ENCODE data around the gene TCF7. TPM values are rescaled to one million over a fixed set of nuclear protein-coding genes. Genes with fewer than 3 reads are reported as not detected.

Gene TCF7
- total RNA-seq, 1 experiment from 2014 or later = 16.8 TPM

DNA sequence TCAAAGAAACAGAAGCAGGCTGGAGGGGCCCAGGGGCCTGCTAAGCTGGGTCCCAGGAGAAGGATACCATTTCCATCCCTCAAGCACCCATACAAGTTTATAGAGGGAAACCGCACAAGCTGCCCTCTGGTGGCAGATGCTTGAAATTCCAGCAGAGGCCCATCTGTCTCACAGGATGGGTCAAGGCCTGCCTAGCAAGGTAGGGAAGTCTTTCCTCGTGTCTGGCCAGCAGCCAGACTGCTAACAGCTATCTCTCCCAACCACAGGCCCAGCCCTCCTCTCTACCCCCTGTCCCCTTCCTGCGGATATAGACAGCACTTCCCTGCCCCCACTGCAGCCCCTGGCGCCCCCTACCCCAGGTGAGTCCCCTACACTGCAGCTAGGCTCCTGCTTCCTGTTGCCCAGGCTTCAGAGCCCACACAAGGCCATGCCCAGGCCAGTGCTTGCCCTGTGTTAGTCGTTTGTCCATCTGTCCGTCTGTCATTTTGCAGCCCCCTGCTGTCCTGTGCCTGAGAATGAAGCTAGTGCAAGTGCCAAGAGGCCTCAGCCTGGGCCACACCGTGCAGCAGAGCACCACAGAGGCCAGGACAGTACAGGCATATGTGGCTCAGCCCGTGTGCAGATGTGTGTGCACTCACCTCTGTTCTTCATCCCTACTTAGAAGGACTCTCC is 26.2 kb downstream of the TCF7 start:
- DNase-seq = peak; percentile 78
- H3K4me1 Mint-ChIP-seq (ENCODE audit: low read depth, unreplicated experiment) = peaks cover 16% of the 10 kb centered on the region
- TF ChIP-seq, protein P1, sequence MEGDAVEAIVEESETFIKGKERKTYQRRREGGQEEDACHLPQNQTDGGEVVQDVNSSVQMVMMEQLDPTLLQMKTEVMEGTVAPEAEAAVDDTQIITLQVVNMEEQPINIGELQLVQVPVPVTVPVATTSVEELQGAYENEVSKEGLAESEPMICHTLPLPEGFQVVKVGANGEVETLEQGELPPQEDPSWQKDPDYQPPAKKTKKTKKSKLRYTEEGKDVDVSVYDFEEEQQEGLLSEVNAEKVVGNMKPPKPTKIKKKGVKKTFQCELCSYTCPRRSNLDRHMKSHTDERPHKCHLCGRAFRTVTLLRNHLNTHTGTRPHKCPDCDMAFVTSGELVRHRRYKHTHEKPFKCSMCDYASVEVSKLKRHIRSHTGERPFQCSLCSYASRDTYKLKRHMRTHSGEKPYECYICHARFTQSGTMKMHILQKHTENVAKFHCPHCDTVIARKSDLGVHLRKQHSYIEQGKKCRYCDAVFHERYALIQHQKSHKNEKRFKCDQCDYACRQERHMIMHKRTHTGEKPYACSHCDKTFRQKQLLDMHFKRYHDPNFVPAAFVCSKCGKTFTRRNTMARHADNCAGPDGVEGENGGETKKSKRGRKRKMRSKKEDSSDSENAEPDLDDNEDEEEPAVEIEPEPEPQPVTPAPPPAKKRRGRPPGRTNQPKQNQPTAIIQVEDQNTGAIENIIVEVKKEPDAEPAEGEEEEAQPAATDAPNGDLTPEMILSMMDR (IDR thresholded peaks at IDR 0.05; ENCODE audit: unreplicated experiment) = peak; percentile 94
- BruUV-seq (replicated peaks) = no TSS peak
- CTCF ChIA-PET = interaction anchor here (0.7 to 6.6 kb wide), 16 partner anchors 9 to 136 kb away, joined by 3 to 126 read pairs (median 5); partner anchors contain the start of genes TCF7 and VDAC1
- no peak overlapping the region for H3K4me3 Mint-ChIP-seq (ENCODE audit: low read depth, unreplicated experiment)
- H3K27ac Mint-ChIP-seq (ENCODE audit: unreplicated experiment) = no peak overlapping the region
- H3K9me3 Mint-ChIP-seq (ENCODE audit: low read depth, unreplicated experiment) = no peaks in the 10 kb centered on the region
- intact Hi-C loops (cut with micrococcal nuclease; ENCODE audit: unreplicated experiment) = loop anchor here (1.0 kb wide), 2 partner anchors 39 to 101 kb away; no protein-coding TSS in a partner anchor
- no peaks in the 10 kb centered on the region for H3K27me3 Mint-ChIP-seq (ENCODE audit: unreplicated experiment)
- H3K36me3 Mint-ChIP-seq (ENCODE audit: insufficient read depth, unreplicated experiment) = peaks cover 26% of the 10 kb centered on the region

GRCh38 chr5:134141331-134142050 is 27.0 kb downstream of the TCF7 start:
- intact Hi-C loops (cut with micrococcal nuclease; ENCODE audit: unreplicated experiment) = no loop called here
- CTCF ChIA-PET = interaction anchor here (0.8 to 6.6 kb wide), 13 partner anchors 8 to 137 kb away, joined by 3 to 126 read pairs (median 6); partner anchors contain the start of gene VDAC1
- TF ChIP-seq, protein P1 (IDR thresholded peaks at IDR 0.05; ENCODE audit: unreplicated experiment) = no peak
- Mint-ChIP-seq H3K27ac (ENCODE audit: unreplicated experiment) (no peak overlapping the region), H3K4me1 (ENCODE audit: low read depth, unreplicated experiment) (peaks cover 17% of the 10 kb centered on the region), H3K27me3 (ENCODE audit: unreplicated experiment) (no peaks in the 10 kb centered on the region), H3K9me3 (ENCODE audit: low read depth, unreplicated experiment) (no peaks in the 10 kb centered on the region), H3K36me3 (ENCODE audit: insufficient read depth, unreplicated experiment) (peaks cover 31% of the 10 kb centered on the region), H3K4me3 (ENCODE audit: low read depth, unreplicated experiment) (no peak overlapping the region)
- no TSS peak for BruUV-seq (replicated peaks)
- no peak for DNase-seq

DNA sequence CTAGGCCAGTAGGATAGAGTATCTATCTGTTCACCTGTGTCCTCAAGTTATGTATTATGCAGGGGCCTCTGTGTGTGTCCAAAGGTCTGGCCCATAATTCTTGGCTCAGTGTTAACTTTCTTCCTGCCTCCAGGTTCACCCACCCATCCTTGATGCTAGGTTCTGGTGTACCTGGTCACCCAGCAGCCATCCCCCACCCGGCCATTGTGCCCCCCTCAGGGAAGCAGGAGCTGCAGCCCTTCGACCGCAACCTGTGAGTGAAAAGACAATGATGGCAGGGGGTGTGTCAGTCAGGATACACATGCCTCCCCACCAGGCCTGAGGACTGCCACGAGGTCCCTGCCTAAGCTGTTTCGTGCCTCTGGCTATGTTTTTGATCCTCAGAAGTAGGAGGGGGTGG is 27.6 kb downstream of the TCF7 start:
- H3K4me3 Mint-ChIP-seq (ENCODE audit: low read depth, unreplicated experiment) = no peak overlapping the region
- no peak overlapping the region for H3K27ac Mint-ChIP-seq (ENCODE audit: unreplicated experiment)
- CTCF ChIA-PET = interaction anchor here (1.7 to 6.6 kb wide), 3 partner anchors 13 to 115 kb away, joined by 7 to 126 read pairs (median 14); no protein-coding TSS in a partner anchor
- DNase-seq = no peak
- H3K9me3 Mint-ChIP-seq (ENCODE audit: low read depth, unreplicated experiment) = no peaks in the 10 kb centered on the region
- TF ChIP-seq, protein P1 (IDR thresholded peaks at IDR 0.05; ENCODE audit: unreplicated experiment) = no peak
- peaks cover 32% of the 10 kb centered on the region for H3K36me3 Mint-ChIP-seq (ENCODE audit: insufficient read depth, unreplicated experiment)
- intact Hi-C loops (cut with micrococcal nuclease; ENCODE audit: unreplicated experiment) = no loop called here
- H3K4me1 Mint-ChIP-seq (ENCODE audit: low read depth, unreplicated experiment) = peaks cover 22% of the 10 kb centered on the region
- BruUV-seq (replicated peaks) = no TSS peak
- no peaks in the 10 kb centered on the region for H3K27me3 Mint-ChIP-seq (ENCODE audit: unreplicated experiment)

DNA sequence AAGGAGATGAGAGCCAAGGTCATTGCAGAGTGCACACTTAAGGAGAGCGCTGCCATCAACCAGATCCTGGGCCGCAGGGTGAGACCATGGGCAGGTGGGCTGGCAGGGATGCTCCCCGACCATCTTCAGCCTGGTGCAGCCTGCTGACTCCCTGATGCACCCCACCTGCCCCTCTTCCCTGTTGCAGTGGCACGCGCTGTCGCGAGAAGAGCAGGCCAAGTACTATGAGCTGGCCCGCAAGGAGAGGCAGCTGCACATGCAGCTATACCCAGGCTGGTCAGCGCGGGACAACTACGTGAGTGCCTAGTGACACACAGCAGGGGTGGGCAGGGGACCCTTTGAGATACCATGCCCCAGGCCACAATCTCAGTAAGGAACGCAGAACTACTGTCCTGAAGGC is 28.3 kb downstream of the TCF7 start:
- Mint-ChIP-seq H3K9me3 (ENCODE audit: low read depth, unreplicated experiment) (no peaks in the 10 kb centered on the region), H3K27ac (ENCODE audit: unreplicated experiment) (no peak overlapping the region), H3K4me3 (ENCODE audit: low read depth, unreplicated experiment) (no peak overlapping the region), H3K4me1 (ENCODE audit: low read depth, unreplicated experiment) (peaks cover 25% of the 10 kb centered on the region), H3K36me3 (ENCODE audit: insufficient read depth, unreplicated experiment) (peaks cover 40% of the 10 kb centered on the region), H3K27me3 (ENCODE audit: unreplicated experiment) (no peaks in the 10 kb centered on the region)
- no peak for DNase-seq
- CTCF ChIA-PET = interaction anchor here (2.7 to 6.6 kb wide), 2 partner anchors 103 to 116 kb away, joined by 14 to 126 read pairs; no protein-coding TSS in a partner anchor
- no TSS peak for BruUV-seq (replicated peaks)
- intact Hi-C loops (cut with micrococcal nuclease; ENCODE audit: unreplicated experiment) = no loop called here
- TF ChIP-seq, protein P1 (IDR thresholded peaks at IDR 0.05; ENCODE audit: unreplicated experiment) = no peak
